GM18870 (cell line): ENCODE data around the gene CASZ1.

ENCODE experiments used
- ATAC-seq: cut with Tn5 transposase; IDR thresholded peaks from one replicate; pipeline ENCODE4 v1.9.1; 2021; ENCODE audit warnings: moderate library complexity; ENCODE audit not compliant: unreplicated experiment

The CASZ1 gene

DNA sequence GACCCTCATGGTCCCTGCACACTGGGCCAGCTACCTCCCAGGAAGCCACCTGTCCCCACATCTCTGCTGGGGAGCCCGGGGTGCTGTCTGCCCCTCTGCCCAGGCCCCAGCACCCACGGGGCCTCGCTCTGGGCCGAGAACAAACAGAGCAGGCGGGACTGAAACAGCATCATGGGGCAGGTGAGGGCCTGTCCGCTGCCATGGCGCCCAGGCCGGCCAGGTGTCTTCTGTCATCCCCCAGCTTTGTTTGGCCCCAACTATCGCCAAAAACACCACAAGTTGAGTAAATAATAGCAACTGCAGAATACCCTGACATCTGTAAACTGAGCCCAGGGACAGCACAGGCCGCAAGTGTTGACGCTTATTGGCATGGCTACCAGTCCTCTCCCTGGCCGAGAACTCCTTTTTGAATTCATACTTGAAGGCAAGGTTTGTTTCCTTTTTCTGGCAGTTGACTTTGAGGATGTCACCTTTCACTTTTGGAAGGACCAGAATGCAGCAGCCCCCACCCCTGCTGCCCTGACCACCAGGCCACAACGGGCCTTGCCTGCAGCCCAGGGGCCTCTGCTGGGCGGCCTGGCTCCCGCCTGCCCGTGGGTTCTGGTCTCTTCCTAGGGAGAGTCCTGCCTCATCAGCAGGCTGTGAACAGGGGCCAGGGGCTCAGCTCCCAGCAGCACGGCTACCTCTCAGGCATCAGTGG, 152.7 kb downstream of the CASZ1 start:
- ATAC-seq = no peak

DNA sequence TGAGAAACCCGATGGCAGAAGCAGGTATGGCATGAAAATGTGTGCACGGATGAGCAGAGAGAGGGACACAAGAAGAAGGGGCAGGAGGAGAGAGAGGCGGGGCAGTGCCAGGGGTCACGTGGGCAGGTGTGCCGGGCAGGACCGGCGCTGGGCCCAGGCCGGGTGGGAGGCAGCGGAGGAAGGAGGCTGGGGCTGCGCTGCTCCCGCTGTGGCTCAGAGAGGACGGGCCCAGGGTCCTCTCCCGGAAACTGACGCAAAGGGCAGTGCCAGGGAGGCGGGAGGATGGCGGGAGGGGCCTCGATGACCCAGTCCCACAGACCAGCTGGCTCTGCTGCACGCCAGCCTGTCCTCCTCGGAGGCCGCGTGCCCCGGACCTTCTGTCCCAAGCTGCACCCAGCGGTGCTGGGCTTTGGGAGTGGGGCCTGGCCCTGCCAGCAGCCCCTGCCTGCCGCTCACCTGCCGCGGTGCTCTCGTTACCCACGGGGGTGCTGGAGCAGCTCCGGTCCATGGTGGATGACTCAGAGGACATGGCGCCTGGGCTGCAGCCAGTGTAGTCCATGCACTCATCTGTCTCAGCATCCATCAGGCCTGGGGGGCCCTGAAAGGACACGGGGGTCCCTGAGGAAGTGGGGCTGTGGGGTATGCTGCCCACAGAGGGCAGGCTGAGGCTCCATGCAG, 153.9 kb downstream of the CASZ1 start:
- ATAC-seq = no peak

DNA sequence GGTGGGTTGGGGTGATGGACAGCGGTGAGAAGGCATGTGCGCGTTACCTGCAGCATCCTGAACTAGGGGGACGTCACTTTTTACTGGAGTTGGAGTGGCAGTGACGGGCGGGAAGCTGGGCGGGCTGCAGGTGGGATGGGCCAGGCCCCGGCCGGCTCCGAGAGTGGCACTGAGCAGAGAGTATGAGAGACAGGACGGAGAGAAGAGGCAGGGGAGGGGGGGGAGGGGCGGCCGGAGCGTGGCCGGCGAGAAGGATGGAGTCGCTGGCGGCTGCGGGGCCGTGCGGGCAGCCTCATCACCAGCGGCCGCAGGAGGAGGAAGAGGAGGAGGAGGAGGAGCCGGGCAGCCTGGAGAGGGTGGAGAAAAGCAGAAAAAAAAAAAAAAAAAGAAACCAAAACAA, 154.5 kb downstream of the CASZ1 start:
- no peak for ATAC-seq

DNA sequence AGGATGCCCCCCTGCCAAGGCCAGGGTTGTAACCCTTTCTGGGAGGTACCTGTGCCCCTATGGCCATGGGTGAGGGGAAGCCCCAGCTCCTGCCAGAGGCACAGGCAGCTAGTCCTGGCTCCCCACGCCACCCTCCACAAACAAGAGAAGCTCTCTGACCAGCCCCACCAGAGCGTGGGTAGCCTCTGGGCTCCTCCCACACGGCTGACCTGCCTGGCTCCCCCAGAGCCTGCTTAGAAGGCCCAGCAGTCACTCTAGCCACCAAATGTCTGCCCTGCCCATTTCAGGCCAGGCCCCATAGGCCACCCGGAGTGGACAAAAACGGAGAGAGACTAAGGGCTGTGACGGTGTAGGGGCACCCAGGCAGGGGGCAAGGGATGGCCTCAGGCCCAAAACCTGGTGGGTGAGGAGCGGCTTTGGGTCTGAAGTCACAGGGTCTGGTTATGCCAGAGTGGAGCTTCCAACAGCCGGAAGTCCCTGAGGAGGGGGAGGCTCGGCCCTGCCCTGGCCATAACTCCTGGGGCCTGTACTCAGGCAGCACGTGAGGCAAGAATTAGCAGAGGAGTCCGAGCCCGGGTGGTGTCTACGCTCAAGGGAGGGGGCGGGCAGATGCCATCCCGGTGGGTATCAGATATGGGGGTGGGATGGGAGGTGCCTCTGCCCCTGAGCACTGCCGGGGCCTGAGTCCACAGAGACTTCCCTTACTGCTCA, 155.4 kb downstream of the CASZ1 start:
- ATAC-seq = no peak

DNA sequence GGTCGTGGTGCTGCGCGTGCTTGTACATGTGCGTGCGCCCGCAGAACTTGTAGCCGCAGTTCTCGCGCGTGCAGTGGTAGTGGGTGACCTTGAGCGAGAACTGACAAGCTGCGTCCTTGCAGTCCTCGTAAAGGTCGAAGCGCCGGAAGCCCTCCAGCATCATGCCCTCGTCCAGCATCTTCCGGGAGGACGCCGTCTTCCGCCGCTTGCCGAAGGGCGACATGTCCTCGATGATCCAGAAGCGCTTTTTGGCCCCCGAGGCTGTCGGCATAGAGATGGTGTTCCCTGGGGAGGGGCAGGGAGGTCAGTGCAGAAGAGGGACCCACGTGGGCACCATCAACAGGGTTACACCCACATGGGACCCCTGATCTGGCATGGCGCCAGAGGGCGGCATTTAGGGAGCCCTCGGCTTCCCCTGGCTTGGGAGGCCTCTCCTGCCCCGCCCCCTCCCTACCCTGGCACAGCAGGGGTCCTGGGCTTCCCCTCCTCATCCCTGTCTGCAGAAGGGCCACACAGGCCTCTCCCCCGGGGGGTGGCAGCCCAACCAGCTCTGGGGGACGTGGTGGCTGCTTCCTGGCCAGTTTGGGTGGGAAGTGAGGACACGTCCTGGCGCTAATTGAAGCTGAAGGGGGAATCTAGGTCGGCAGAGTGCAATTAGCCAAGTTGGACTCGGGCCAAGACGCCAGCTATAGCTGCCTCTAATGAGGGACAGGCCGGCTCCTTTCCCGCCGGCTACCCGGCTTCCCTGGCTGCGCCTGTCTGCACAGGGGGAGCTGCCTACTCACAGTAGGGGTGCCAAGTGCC, 156.5 kb downstream of the CASZ1 start:
- ATAC-seq = no peak

DNA sequence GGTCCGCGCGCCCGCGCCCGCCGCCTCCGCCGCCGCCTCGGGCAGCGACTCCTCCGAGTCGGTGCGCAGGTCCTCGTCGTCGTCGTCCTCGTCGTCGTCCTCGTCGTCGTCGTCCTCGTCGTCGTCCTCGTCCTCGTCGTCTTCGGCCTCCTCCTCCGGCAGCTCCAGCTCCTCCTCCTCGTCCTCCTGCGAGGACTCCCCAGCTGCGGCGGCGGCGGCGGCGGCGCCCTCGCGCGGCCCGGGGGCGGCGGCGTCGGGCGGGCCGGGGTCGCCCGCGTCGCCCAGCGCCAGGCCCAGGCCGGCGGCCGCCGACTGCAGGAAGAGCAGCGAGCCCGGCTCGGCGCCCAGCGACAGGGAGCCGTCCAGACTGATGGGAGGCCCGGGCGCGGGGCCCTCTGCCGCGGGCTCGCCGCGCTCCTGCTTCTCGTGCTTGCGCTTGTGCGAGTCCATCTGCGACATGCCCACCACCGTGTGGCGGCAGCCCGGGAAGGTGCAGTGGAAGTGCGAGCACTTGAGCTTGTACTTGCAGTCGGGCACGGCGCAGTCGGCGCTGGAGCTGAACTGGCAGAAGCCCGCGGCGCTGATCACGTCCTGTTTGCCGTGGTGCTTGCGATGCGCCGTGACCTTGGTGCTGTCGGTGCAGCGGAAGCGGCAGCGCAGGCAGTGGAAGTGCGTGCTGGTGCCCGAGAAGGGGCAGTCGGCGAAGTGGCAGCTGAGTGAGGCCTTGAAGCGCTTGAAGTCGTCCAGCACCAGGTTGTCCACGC, 157.3 kb downstream of the CASZ1 start:
- ATAC-seq = no peak

DNA sequence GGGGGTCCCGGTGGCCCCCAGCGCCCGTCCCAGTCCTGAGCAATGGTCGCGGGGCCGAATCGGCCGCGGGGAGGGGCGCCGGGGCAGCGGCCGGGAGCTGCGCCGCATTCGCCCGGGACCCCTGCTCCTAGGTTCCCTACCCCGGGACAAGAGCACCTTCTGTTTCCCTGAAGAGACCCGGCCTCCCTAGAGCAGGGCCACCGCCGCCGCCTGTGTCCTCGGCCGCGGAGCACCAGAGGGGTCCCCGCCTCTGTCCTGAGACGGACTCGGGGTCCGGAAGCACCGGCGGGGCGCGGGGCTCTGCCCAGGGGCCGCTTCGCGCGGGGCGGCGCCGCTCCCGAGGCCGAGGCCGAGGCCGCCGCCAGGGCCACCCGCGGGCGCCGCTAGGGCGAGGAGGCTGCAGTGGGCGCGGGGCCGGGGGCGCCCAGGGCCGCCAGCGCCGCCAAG, 157.9 kb downstream of the CASZ1 start:
- no peak for ATAC-seq

DNA sequence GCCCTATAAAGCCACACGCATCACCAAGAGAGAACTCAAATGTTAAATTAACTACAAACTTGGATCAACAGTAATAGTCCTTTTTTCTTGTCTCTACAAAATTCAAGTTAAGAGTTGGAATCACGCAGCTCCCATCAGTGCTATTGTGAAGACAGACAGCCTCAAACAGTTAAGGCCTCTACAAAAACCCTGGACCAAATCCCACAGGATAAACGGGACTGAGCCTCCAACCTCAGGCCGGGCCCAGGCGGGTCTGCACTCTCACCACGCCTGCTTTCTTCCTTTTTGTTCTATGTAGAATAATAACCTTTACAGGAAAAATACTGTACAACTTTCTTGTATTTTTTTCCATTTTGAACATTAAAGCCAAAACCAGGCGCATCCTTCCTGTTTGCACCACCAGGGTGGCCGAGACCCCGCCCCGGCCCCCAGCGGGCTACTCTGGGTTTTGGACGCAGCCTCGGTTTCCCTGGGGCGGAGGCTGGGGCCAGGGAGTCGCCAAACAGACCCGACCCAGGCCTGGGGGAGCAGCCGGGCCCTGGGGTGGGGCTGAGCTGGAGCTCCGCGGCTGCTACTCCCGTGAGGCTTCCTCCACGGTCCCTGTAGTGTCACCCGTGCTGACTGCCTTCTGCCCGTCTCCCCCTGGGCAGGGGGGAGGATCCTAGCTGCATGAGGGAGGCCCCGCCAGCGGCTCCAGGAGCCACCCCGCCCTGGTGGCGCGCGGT, 158.4 kb downstream of the CASZ1 start:
- no peak for ATAC-seq

DNA sequence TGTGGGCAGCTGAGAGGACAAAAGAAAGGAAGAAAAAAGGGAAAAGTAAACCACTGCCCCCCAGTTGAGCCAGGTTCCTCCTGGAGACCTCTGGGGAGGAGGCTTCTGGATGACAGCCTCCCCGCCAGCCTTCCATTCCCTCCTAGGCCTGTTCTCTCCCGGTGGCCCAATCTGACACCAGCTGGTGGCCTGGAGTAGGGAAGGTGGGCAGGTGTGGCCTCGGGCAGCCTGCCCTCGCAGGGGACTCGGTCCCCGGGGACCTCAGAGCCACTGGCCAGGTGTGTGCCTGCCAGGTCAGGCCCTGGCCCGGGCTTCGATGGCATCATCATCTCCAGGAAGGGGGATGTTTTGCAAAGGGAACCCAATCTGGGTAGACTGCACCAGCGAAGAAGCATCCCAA, 159.0 kb downstream of the CASZ1 start:
- no peak for ATAC-seq

DNA sequence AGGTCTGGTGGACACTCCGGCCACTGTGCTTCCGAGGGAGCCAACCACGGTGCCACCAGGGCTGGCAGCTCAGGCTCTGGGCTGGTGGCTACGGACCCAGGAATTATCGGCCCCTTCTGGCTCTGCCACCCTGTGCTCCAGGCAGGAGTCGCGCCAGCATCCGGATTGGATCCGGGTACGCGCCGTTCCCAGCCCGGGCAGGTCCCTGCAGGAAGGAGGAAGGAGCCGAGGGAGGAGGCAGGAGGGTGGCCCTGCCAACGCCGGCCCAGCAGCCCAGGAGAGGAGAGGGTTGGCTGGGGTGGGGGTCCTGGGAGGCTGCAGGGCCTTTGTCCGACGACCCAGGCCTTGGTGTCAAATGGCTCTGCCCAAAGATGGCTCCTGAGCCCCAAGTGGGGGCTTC, 160.5 kb downstream of the CASZ1 start:
- ATAC-seq = no peak

DNA sequence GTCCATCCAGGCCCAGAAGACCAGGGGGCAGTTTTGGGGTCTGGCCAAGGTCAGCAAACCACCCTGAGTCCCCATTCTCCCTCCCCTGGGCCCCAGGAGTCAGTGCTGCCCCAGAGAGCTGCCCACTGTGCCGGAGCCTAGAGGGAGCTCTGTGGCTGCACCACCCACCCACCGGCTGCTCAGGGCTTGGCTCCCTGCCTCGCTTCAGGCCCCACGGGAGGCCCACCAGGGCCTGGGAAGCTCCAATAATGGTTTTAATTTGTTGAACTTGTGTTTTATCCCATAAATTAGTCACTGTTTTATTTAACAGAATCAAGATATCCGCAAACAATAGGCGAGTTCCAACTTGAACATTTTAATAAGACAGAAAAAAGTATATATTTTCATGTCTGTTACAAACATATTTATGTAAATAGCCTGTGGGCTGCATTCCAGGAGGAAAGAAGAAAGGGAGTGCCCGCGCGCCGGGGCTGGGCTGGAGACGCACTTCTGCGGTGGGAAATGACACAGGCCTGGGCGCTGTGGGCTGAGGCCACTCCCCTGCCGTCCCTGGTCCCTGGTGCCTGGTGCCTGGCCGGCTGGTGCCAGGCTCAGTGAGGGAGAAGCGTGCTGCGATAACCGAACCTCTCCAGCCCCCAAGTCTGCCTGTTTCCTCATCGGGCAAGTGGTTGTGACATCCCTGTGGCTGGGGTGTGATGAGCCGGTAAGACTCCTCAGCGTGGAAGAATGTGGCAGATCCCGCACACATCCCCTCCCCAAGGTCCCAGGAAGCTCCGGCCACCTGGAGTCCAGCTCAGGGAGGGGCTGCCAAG, 161.2 kb downstream of the CASZ1 start:
- no peak for ATAC-seq

DNA sequence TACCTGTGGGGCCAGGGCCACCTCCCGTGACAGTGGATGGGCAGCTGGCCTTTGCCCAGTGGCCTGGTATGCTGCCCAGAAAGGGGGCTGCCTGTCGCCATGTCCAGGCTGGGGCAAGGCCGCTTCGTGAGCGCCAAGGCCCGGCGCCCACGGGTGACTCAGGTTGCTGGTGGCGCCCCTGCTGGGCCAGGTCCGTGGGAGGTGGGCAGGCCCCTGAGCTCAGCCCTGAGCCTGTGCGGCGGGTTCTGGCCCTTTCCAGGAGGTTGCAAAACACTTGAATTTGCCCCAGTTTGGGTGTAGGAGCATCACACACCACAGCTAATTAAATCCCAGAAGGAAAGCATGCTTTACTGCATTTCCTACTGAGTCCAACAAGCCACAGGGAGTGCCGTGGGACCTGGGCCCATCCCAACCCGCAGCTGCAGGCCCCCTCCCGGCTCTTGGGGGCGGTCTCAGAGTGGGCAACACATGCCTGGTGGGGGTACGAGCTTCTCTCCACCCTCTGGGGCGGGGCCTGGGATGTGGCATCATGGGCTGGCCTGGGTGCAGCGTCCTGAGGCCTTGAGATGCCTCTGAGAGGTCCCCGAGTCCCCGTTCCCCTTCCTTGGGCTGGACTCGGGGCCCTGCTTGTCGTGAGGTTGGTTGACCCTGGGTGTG, 161.9 kb downstream of the CASZ1 start:
- ATAC-seq = no peak

DNA sequence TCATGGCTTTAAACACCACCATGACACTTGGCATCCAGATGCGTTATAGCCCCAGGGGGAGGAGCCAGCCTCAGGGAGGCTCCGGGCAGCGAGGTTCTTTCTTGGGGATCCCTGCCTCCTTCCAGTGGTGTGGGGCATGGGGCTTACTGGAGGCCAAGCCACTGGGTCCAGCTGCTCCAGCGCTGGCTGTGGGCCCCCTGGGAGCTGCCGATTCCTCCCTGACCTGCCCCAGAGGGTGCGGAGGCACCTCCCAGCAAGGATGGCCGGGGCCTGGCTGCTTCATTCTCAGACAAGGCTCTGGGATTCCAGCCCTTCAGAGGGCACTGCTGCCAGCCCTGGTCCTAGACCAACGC, 162.4 kb downstream of the CASZ1 start:
- ATAC-seq = no peak

DNA sequence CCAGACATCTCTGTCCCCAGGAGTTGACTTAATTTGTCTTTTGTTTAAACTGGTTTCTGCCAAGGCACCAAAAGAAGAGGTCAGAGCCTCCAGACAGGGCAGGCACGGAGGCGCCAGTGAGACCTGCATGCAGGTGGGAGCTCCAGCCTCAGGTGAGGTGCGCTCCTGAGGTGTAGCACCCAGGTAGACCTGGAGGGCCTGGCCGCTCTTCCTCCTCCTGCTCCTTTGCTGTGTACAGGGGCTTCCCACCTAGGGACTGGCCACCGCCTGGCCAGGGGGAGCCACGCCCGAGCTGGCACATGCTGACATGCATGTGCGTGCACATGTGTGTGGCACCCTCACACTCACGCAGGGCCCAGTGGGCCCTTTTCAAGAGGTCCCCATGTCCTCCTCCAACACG, 163.0 kb downstream of the CASZ1 start:
- no peak for ATAC-seq

DNA sequence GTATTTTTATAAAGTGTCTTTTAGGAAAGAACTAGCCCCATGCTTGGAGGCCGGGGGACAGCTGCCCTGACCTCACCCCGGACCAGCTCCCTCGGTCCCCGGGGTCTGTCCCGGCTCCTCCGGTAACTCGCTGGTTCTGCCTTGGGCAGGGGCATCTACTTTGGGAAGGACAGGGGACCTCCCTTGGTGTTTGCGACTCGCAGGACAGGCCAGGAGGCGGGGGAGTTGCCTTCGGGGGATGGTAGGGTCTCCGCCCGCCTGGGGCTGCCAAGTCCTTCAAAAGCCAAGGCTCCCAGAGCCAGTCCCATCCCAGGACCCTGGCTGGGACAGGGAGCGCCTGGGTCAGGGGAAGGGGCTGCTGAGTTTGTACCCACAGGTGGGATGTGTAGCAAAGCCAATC, 163.8 kb downstream of the CASZ1 start:
- no peak for ATAC-seq

DNA sequence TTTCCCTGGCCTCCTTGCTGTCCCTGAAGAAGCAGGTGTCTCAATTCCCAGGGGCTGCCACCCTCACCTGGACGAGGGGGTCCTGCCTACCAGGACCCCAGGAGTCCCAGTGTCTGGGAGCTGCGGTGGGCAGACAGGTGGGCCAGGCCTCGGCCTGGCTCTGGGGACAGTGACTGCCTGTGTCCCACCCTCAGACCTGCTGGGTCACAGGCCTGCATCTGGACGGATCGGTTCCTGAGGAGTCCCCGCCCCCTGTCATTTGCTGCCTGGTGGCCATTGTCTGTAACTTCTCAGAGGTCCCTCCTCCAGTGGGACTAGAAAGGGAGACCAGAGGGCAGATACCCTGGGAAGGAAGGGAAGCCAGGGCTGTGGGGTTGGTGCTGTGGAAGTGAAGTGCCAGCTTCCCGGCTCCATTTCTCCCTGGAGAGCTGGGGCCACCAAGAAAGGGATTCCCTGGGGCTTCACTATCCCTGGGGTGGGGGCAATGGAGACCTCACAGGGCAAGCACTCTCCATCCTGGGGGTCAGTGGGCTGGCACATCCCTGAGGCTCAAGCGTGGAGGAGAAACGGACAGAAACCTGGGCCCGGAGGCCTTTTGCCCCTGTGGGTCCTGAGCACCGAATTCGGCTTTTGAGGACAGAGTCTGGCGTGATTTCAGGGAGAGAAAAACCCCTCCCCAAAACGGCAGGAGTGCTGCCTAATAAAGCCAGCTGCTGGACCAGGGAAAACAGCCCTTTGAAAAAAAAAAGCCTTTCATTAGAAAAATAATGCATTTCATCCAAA, 164.4 kb downstream of the CASZ1 start:
- no peak for ATAC-seq

DNA sequence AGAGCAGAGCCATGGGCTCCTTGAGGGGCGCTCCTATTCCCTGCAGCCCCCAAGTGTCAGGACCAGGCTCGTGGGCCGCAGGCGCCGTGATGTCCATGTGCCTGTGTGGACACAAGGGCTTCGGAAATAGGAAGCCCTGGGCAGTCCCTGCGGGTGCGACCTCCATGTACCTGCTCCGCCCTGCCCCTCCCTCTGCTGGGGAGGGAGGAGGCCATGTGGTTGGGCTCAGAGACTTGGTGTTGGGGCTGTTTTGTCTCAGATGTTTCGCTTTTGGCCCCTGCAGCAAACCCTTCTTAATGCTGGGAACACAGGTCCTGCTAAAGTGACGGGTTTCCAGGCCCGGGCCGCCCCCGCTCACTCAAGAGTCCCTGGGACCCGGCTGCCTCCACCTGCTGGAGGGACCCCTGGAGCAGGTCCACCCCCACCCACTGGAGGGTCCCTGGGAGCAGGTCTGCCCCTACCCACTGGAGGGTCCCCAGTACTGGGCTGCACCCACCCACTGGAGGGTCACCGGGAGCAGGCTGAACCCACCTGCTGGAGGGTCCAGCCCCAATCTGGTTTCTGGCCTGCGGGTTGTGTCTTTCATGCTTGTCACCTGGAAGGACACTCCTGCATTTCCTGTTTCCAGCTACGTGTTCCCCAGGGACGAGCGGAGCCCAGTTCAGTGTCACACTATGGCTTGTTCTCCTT, 165.2 kb downstream of the CASZ1 start:
- ATAC-seq = no peak
